ENCODE data around the gene STPG2. TPM values are rescaled to one million over a fixed set of nuclear protein-coding genes. Genes with fewer than 3 reads are reported as not detected.

The STPG2 gene
- total RNA-seq, 1 donor from 2014 or later, result not detected

DNA sequence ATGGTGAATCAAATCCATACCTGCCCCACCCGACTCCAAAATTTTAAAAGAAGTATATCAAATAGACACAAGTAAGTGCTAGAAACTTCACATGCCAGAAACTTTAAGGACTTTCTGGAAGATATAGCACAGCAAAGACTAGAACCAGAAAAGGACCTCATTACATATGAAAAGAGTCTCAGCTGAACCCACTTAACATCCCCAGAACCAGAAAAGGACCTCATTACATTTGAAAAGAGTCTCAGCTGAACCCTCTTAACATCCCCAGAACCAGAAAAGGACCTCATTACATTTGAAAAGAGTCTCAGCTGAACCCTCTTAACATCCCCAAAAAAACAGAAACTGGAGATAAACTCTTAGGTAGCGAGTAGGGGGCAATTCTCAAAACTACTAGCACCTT is 32.3 kb downstream of the STPG2 start:
- TF ChIP-seq, protein P1, sequence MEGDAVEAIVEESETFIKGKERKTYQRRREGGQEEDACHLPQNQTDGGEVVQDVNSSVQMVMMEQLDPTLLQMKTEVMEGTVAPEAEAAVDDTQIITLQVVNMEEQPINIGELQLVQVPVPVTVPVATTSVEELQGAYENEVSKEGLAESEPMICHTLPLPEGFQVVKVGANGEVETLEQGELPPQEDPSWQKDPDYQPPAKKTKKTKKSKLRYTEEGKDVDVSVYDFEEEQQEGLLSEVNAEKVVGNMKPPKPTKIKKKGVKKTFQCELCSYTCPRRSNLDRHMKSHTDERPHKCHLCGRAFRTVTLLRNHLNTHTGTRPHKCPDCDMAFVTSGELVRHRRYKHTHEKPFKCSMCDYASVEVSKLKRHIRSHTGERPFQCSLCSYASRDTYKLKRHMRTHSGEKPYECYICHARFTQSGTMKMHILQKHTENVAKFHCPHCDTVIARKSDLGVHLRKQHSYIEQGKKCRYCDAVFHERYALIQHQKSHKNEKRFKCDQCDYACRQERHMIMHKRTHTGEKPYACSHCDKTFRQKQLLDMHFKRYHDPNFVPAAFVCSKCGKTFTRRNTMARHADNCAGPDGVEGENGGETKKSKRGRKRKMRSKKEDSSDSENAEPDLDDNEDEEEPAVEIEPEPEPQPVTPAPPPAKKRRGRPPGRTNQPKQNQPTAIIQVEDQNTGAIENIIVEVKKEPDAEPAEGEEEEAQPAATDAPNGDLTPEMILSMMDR (IDR thresholded peaks at IDR 0.05), result no peak
- DNase-seq (ENCODE audit: low spot score in 2 of 2), result no peak
- no peaks in the 10 kb centered on the region for H3K27me3 ChIP-seq
- intact Hi-C loops (cut with DNase I), result no loop called here
- H3K36me3 ChIP-seq, result no peaks in the 10 kb centered on the region
- H3K4me3 ChIP-seq, result no peak overlapping the region
- H3K4me1 ChIP-seq, result peaks cover 0 to 4% of the 10 kb centered on the region in 2 donors
- H3K9me3 ChIP-seq, result no peaks in the 10 kb centered on the region
- no peak overlapping the region for H3K27ac ChIP-seq

GRCh38 chr4:98110214-98110613 is 33.1 kb downstream of the STPG2 start:
- DNase-seq (ENCODE audit: low spot score in 2 of 2), result no peak
- H3K27me3 ChIP-seq, result no peaks in the 10 kb centered on the region
- no peaks in the 10 kb centered on the region for H3K9me3 ChIP-seq
- H3K4me3 ChIP-seq, result no peak overlapping the region
- H3K4me1 ChIP-seq, result peaks cover 0 to 4% of the 10 kb centered on the region in 2 donors
- H3K36me3 ChIP-seq, result no peaks in the 10 kb centered on the region
- intact Hi-C loops (cut with DNase I), result no loop called here
- TF ChIP-seq, protein P1 (IDR thresholded peaks at IDR 0.05), result no peak
- no peak overlapping the region for H3K27ac ChIP-seq

- peaks cover 0 to 4% of the 10 kb centered on the region in 2 donors for H3K4me1 ChIP-seq
Measured at GRCh38 chr4:98102660-98103059, 40.6 kb downstream of the STPG2 start.

GRCh38 chr4:98101988-98102387 is 41.3 kb downstream of the STPG2 start:
- H3K36me3 ChIP-seq, result no peaks in the 10 kb centered on the region
- H3K4me3 ChIP-seq, result no peak overlapping the region
- peaks cover 0 to 2% of the 10 kb centered on the region in 2 donors for H3K4me1 ChIP-seq
- H3K9me3 ChIP-seq, result no peaks in the 10 kb centered on the region
- TF ChIP-seq, protein P1 (IDR thresholded peaks at IDR 0.05), result no peak
- no peak overlapping the region for H3K27ac ChIP-seq
- no peak for DNase-seq (ENCODE audit: low spot score in 2 of 2)
- intact Hi-C loops (cut with DNase I), result no loop called here
- no peaks in the 10 kb centered on the region for H3K27me3 ChIP-seq

More at GRCh38 chr4:98102660-98103059, 40.6 kb downstream of the STPG2 start:
- DNase-seq (ENCODE audit: low spot score in 2 of 2), result no peak
- Histone ChIP-seq H3K27ac (no peak overlapping the region), H3K4me3 (no peak overlapping the region), H3K9me3 (no peaks in the 10 kb centered on the region), H3K36me3 (no peaks in the 10 kb centered on the region), H3K27me3 (no peaks in the 10 kb centered on the region)
- intact Hi-C loops (cut with DNase I), result no loop called here
- TF ChIP-seq, protein P1 (IDR thresholded peaks at IDR 0.05), result no peak

GRCh38 chr4:98098764-98099163 is 44.5 kb downstream of the STPG2 start:
- intact Hi-C loops (cut with DNase I), result no loop called here
- no peak for DNase-seq (ENCODE audit: low spot score in 2 of 2)
- H3K4me3 ChIP-seq, result no peak overlapping the region
- H3K27me3 ChIP-seq, result no peaks in the 10 kb centered on the region
- no peak overlapping the region for H3K27ac ChIP-seq
- no peaks in the 10 kb centered on the region for H3K4me1 ChIP-seq
- peaks cover 0 to 6% of the 10 kb centered on the region in 2 donors for H3K9me3 ChIP-seq
- TF ChIP-seq, protein P1 (IDR thresholded peaks at IDR 0.05), result no peak
- no peaks in the 10 kb centered on the region for H3K36me3 ChIP-seq

- intact Hi-C loops (cut with DNase I), result no loop called here
- no peak overlapping the region for H3K27ac ChIP-seq
- DNase-seq (ENCODE audit: low spot score in 2 of 2), result no peak
- H3K4me1 ChIP-seq, result no peaks in the 10 kb centered on the region
- H3K4me3 ChIP-seq, result no peak overlapping the region
- H3K9me3 ChIP-seq, result peaks cover 0 to 6% of the 10 kb centered on the region in 2 donors
- TF ChIP-seq, protein P1 (IDR thresholded peaks at IDR 0.05), result no peak
- no peaks in the 10 kb centered on the region for H3K36me3 ChIP-seq
- no peaks in the 10 kb centered on the region for H3K27me3 ChIP-seq
Measured at GRCh38 chr4:98094118-98094517, 49.2 kb downstream of the STPG2 start.
